Thymus (tissue), 2 donors: ENCODE measurements around the gene TRIM67. TPM values are rescaled to one million over a fixed set of nuclear protein-coding genes. Genes with fewer than 3 reads are reported as not detected.

Experiments
- polyA plus RNA-seq: library from polyadenylated mRNA; stranded (reverse); fragments of 200-250 nt; gene quantifications from one replicate; pipeline ENCODE4 v1.2.3, GENCODE V29; 2013
- total RNA-seq: library from RNA; stranded (reverse); fragments of 120-200 nt; gene quantifications from one replicate; pipeline ENCODE4 v1.2.4, GENCODE V29; 2013
- donor health status: healthy.

Gene TRIM67
- total and polyA plus RNA-seq, 2 donors = 0.05 TPM

Other genes starting within 250 kb of the TRIM67 start
- gene TTC13, start 183.2 kb upstream of the TRIM67 start, total RNA-seq = 18.7 TPM
- gene TTC13, start 183.2 kb upstream of the TRIM67 start, polyA plus RNA-seq = 32.9 TPM
- 21.7 TPM for gene ARV1, start 183.0 kb upstream of the TRIM67 start, total RNA-seq
- 32.4 TPM for gene ARV1, start 183.0 kb upstream of the TRIM67 start, polyA plus RNA-seq
- 3.7 TPM for gene FAM89A, start 121.8 kb upstream of the TRIM67 start, total RNA-seq
- gene FAM89A, start 121.8 kb upstream of the TRIM67 start, polyA plus RNA-seq = 12.3 TPM
- 45.9 TPM for gene GNPAT, start 79.2 kb downstream of the TRIM67 start, total RNA-seq
- 54.3 TPM for gene GNPAT, start 79.2 kb downstream of the TRIM67 start, polyA plus RNA-seq
- 8.8 TPM for gene EXOC8, start 175.8 kb downstream of the TRIM67 start, total RNA-seq
- 11.6 TPM for gene EXOC8, start 175.8 kb downstream of the TRIM67 start, polyA plus RNA-seq
- gene SPRTN, start 176.2 kb downstream of the TRIM67 start, total RNA-seq = 14.0 TPM
- 8.4 TPM for gene SPRTN, start 176.2 kb downstream of the TRIM67 start, polyA plus RNA-seq